Temporal lobe (tissue), 2 donors: ENCODE data around the gene ALKBH2. TPM values are rescaled to one million over a fixed set of nuclear protein-coding genes. Genes with fewer than 3 reads are reported as not detected.

ENCODE experiments used
- small RNA-seq: library from RNA; depleted of rRNA; stranded (forward); fragments of <200 nt; gene quantifications from one replicate; pipeline ENCODE3, GENCODE V24; 2014; ENCODE audit warnings: low replicate concordance
- total RNA-seq: library from RNA; depleted of rRNA; stranded (reverse); fragments of >200 nt; gene quantifications from one replicate; pipeline ENCODE4 v1.2.3, GENCODE V29; 2014

ALKBH2 gene
- total RNA-seq, 1 donor from 2014 or later: 14.3 TPM

Small RNA genes within 50 kb of the gene (small RNA-seq; reads per million reads assigned to genes)
- 0.11 reads per million for gene RNA5SP372

Other genes with a start within 250 kb of the ALKBH2 start
- gene SSH1, start 235.9 kb downstream of the ALKBH2 start, total RNA-seq: 6.6 TPM
- gene DAO, start 213.4 kb downstream of the ALKBH2 start, total RNA-seq: not detected
- gene SVOP, start 72.4 kb downstream of the ALKBH2 start, total RNA-seq: 38.4 TPM
- gene USP30, start 40.9 kb downstream of the ALKBH2 start, total RNA-seq: 19.2 TPM
- gene UNG, start 4.1 kb upstream of the ALKBH2 start, total RNA-seq: 21.1 TPM
- gene ACACB, start 23.1 kb upstream of the ALKBH2 start, total RNA-seq: 3.7 TPM
- 0.25 TPM for gene FOXN4, start 215.8 kb upstream of the ALKBH2 start, total RNA-seq